Lower leg skin (tissue), 3 donors: Measurements from ENCODE around the gene RIMBP3C.

Experiments used
- CTCF ChIP-seq, 3 donors: fragments of 450-650 bp; IDR thresholded peaks; one replicate each; pipeline ENCODE4 v1.5.1; 2016; ENCODE audit warnings: antibody characterized with exemption in 3 of 3, mild to moderate bottlenecking in 3 of 3, moderate library complexity in 2 of 3
- POLR2A ChIP-seq, 2 donors: fragments of 450-650 bp; IDR thresholded peaks; one replicate each; pipeline ENCODE4 v1.6.1; 2016 to 2017; ENCODE audit warnings: antibody characterized with exemption in 2 of 2, mild to moderate bottlenecking in 1 of 2, moderate library complexity in 1 of 2

GRCh38 chr22:21567456-21568346, 16.4 kb upstream of the RIMBP3C start, which contains the start of gene UBE2L3:
- no peak for TF ChIP-seq CTCF (IDR thresholded peaks at IDR 0.05)
- no peak for TF ChIP-seq POLR2A (IDR thresholded peaks at IDR 0.05)
